CD4-positive, alpha-beta T cell treated with Interleukin-6 for 4 hours (primary cell): ENCODE measurements around the gene RPS10.
"Not testable (repeated sequence)": the region's sequence is repeated elsewhere in the genome, so short reads cannot be mapped to it uniquely, and the experiment has no call there.

ENCODE experiments used
- DNase-seq: peaks from one replicate; pipeline ENCODE4 v3.0.0-alpha.2; 2020; ENCODE audit warnings: mixed read lengths

RPS10 gene

GRCh38 chr6:34391786-34392496 lies 33.9 kb downstream of the RPS10 start:
- peak; percentile 63 for DNase-seq

DNA sequence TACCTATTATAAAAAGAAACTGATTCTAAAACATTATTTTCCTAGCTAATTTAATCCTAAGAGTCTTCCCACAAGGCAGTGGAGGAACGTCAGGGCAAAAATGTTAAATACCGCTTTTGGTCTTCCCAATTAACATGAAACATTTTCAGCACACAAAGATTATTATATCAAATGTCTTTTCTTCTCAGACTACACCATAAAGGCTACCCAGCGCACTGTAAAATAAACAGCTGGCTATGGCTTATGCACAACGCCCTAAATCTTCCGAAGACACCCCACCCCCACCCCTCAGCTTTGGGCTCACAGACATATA lies 34.4 kb downstream of the RPS10 start:
- DNase-seq: no peak

DNA sequence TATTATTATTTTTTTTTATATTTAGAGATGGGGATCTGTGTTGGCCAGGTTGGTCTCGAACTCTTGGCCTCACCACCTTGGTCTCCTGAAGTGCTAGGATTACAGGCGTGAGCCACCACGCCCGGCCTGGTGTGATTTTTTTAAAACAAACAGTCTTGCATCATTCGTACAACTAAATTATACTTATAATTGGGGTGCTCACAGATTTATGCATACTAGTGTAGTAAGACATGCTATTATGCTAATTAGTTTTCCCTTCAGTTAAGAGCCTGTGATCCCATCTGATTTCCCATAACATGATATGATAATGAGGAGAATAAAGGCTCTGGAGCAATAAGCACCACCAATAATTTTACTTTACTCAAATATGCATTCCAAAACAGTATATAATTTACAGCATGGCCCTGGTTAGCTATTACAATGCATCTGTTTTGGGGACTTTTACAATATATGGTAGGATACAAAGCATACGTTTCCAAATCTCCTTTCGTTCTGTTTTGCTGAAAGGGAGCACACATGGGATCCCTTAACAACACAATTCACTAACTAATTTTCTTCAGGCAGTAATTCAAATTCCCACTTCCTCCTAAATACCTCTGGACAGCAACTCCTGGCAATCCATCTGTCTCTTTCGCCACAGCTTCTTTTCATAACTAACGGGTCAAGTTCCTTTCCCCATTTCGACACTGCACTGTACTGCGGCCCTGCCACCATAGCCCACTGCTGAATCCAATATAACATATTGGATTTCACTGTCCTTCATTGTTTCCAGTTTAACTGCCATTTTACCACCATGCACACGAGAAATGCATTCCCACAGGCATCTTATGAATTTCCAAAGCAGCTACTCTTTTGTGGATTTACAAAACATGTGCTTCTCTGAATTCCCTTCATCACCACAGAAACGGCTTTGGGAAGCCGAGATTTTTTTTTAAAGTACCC lies 35.1 kb downstream of the RPS10 start:
- DNase-seq: no peak

DNA sequence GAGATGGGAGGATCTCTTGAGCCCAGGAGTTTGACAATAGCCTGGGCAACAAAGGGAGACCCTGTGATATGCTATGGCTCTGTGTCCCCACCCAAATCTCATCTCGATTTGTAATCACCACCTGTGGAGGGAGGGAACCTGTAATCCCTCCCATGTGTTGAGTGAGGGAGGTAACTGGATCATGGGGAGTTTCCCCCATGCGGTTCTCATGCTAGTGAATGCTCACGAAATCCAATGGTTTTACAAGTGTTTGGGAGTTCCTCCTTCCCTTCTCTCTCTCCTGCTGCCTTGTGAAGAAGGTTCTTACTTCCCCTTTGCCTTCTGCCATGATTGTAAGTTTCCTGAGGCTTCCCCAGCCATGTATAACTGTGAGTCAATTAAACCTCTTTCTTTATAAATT lies 36.8 kb downstream of the RPS10 start:
- DNase-seq: no peak

GRCh38 chr6:34388421-34388820 lies 37.4 kb downstream of the RPS10 start:
- DNase-seq: no peak

DNA sequence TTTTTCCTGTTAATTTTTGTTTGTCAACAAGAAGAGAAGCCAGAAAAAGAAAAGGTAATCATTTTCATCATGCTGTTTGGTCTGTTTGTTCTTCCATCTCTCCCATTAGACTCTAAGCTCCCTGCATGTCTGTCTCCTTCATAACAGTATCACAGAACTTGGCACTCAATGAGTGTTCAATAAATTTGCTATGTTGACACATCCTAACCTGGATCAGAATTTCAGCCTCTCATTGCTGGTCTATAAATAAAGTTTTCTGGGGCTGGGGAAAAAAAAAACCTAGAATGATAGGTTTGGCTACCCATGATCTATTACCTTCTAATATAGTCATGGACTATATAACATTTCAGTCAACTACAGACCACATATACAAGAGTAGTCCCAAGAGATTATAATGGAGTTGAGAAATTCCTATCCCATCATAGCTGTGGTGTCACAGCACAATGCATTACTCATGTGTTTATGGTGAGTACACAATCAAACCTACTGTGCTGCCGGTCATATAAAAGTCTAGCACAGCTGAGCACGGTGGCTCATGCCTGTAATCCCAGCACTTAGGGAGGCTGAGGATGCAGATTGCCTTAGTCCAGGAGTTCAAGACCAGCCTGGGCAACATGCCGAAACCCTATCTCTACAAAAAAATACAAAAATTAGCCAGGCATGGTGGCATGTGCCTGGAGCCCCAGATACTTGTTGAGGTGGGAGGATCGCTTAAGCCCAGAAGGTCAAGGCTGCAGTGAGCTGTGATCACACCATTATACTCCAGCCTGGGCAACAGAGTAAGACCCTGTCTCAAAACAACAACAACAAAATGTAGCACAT lies 39.3 kb downstream of the RPS10 start:
- no peak for DNase-seq

GRCh38 chr6:34385793-34386195 lies 40.1 kb downstream of the RPS10 start:
- no peak for DNase-seq

DNA sequence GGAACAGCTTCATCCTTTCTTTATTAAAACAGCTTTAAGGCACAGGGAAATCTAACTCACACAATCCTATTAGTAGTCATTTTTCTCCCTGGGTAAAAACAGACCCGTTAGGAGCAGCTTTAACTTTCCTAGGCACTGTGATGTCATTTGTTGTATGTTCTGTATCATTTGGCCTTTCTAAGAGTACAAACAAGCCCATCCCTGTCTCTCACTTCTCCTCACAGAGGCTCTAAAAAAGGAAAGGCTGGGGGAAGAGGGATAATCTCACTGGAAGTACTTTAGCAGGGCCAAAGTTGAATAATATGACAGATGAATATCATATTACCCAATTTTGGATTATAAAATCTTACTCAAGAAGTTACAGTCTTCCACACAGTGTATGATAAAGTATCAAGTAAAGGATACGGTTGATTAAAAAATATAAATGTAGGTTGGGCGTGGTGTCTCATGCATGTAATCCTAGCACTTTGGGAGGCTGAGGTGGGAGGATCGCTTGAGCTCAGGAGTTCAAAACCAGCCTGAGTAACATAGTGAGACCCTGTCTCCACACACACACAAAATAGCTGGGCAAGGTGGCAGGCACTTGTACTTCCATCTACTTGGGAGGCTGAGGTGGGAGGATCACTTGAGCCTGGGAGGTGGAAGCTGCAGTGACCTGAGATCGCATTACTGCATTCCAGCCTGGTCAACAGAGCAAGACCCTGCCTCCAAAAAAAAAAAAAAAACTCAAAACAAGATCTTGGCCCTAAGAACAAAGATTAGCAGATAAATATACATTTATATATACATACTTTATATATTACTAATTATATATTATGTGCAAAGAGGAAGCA lies 41.3 kb downstream of the RPS10 start:
- no peak for DNase-seq

- no peak for DNase-seq
Observed at GRCh38 chr6:34383656-34384320, 42.1 kb downstream of the RPS10 start.

GRCh38 chr6:34383161-34383631 lies 42.7 kb downstream of the RPS10 start:
- DNase-seq: no peak

- no peak for DNase-seq
Observed at GRCh38 chr6:34381081-34381480, 44.8 kb downstream of the RPS10 start.

DNA sequence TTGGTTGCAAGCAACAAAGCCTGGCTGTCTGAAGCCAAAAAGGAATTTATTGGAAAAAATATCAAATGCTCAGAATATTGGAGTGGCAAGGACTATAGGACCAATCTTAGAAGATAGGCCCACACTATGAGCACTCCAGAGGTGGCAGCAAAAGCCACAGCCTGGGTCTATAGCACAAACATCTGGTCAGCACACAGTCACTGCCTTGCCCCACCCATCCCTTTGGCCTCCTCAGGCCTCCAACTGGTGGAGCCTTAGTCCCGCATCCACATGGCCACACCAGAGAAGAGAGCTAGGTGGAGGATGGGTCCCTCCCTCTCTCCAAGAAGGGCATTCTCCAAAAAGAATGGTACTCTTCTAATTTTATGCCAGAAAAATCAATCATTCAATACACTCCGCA lies 47.4 kb downstream of the RPS10 start:
- DNase-seq: no peak

DNA sequence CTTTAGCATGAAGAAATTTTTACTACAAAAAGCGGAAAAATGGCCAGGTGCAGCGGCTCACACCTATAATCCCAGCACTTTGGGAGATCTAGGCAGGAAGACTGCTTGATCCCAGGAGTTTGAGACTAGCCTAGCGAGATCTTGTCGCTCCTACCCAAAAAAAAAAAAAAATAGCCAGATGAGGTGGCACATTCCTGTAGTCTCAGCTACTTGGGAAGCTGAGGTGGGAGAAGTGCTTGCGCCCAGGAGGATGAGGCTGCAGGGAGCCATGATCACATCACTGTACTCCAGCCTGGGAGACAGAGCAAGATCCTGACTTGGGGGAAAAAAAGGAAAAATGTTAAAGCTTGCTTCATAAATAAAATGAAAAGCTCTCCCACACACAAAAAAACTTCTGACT lies 47.9 kb downstream of the RPS10 start:
- DNase-seq: no peak

GRCh38 chr6:34377571-34377970 lies 48.3 kb downstream of the RPS10 start:
- not testable (repeated sequence) for DNase-seq

DNA sequence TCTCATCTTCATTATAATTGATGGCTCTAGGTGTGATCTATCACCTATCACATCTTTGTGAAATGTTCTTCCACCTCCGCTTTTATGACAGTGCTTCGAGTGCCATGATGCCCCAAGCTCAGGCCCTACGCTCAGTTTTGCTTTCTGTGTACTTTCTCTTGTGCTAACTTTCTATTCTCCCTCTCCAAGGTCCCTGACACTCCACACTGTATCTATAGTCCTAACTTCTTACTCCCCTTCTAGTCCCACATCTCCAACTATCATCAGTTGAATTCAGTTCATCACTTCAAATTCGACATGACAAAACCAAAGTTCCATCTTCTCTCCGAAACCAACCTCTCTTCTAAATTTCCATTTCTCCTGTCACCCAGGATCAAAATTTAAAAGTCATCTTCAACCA lies 50.0 kb downstream of the RPS10 start:
- no peak for DNase-seq

- DNase-seq: no peak
Observed at GRCh38 chr6:34374508-34374907, 51.4 kb downstream of the RPS10 start.

DNA sequence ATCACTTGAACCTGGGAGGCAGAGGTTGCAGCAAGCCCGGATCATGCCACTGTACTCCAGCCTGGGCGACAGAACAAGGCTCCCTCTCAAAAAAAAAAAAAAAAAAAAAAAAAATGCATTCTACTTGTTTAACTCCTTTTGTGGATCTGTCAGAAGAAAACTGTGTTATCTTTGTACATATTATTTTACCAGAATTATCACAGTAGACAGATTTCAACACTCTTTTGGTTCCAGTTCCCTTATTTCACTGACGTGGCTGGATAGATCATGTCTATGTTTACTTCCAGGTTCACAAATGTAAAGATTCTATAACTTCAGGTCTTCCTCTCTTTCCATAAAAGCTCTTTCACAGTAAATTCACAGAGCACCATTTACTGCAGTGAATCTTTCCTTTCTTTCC lies 51.8 kb downstream of the RPS10 start:
- DNase-seq: no peak

DNA sequence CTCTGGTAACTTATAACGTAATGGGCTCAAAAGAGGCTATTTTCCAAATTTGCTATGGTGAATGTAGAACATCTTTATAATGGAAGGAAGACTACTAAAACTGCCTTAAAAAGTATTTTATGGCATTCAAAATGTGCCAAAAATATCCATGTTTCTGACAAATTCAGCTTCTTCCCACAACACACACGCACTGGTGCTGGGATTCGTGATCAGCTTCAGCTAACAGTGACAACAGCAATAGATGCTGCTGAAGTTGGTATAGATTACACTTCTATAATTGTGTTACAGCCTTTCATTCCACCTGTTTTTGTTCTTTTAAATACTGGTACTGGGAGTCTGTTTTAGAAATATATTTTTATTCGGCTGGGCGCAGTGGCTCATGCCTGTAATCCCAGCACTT lies 52.4 kb downstream of the RPS10 start:
- DNase-seq: no peak

DNA sequence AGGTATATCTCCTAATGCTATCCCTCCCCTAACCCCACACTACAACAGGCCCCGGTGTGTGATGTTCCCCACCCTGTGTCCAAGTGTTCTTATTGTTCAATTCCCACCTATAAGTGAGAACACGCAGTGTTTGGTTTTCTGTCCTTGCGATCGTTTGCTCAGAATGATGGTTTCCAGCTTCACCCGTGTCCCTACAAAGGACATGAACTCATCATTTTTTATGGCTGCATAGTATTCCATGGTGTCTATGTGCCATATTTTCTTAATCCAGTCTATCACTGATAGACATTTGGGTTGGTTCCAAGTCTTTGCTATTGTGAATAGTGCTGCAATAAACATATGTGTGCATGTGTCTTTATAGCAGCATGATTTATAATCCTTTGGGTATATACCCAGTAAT lies 54.0 kb downstream of the RPS10 start:
- not testable (repeated sequence) for DNase-seq

DNA sequence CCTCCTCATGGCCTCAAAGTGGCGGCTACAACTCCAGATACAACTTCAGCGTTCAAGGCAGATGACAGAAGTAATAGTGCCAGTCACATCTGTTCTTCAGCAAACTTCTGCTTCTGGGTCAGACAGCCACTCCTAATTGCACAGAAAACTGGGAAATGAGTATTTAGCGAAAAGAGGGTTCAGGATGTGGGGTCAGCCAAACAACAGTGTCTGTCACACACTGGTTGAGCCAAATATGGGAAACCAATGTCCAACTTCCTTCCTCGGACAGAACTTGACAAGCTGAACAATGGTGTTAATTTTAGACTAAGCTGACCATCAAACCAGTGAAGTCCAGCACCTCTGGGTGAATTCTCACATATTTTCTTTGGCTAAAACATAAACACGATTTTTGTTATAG lies 55.5 kb downstream of the RPS10 start:
- DNase-seq: no peak

- DNase-seq: no peak
Observed at GRCh38 chr6:34369385-34369784, 56.5 kb downstream of the RPS10 start.
